T-helper 1 cell treated with Interleukin-12 subunit alpha and Interleukin-12 subunit beta and Interleukin-4 antibody, amounts not matched to agents 30 μg/mL and 1 μg/mL, for 36 hours (primary cell): Measurements from ENCODE around the gene BBLN.
A peak's percentile ranks its signal among the peaks of the same experiment; 100 is the strongest.
"Not testable (repeated sequence)": the region's sequence is repeated elsewhere in the genome, so short reads cannot be mapped to it uniquely, and the experiment has no call there.

ENCODE experiments used
- H3K27ac Mint-ChIP-seq: one replicate; pipeline ENCODE4 v1.8.0; 2021; ENCODE audit warnings: mild to moderate bottlenecking, mixed read lengths
- H3K27me3 Mint-ChIP-seq: one replicate; pipeline ENCODE4 v1.8.0; 2021; ENCODE audit warnings: low read depth, mixed read lengths
- H3K36me3 Mint-ChIP-seq: one replicate; pipeline ENCODE4 v1.8.0; 2021; ENCODE audit warnings: low read depth, mixed read lengths
- H3K4me1 Mint-ChIP-seq: one replicate; pipeline ENCODE4 v1.8.0; 2021; ENCODE audit warnings: low read depth, mixed read lengths
- H3K4me3 Mint-ChIP-seq: one replicate; pipeline ENCODE4 v1.8.0; 2021; ENCODE audit warnings: mild to moderate bottlenecking, moderate library complexity, mixed read lengths
- H3K9me3 Mint-ChIP-seq: one replicate; pipeline ENCODE4 v1.8.0; 2021; ENCODE audit warnings: mixed read lengths

The BBLN gene

DNA sequence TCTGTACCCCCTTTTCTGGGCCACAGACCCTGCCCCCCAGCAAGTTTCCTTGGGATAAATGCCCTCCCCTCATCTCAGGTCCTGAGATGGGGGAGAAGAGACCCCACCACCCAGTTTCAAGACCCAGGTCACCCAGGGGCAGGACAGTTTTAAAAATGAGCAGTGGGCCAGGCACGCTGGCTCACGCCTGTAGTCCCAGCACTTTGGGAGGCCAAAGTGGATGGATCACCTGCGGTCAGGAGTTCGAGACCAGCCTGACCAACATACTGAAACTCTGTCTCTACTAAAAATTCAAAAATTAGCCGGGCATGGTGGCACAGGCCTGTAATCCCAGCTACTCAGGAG lies 38.6 kb upstream of the BBLN start:
- Mint-ChIP-seq H3K9me3 (no peaks in the 10 kb centered on the region), H3K36me3 (peaks cover 3% of the 10 kb centered on the region), H3K27ac (no peak overlapping the region), H3K4me3 (no peak overlapping the region), H3K27me3 (no peaks in the 10 kb centered on the region), H3K4me1 (peaks cover 21% of the 10 kb centered on the region)

DNA sequence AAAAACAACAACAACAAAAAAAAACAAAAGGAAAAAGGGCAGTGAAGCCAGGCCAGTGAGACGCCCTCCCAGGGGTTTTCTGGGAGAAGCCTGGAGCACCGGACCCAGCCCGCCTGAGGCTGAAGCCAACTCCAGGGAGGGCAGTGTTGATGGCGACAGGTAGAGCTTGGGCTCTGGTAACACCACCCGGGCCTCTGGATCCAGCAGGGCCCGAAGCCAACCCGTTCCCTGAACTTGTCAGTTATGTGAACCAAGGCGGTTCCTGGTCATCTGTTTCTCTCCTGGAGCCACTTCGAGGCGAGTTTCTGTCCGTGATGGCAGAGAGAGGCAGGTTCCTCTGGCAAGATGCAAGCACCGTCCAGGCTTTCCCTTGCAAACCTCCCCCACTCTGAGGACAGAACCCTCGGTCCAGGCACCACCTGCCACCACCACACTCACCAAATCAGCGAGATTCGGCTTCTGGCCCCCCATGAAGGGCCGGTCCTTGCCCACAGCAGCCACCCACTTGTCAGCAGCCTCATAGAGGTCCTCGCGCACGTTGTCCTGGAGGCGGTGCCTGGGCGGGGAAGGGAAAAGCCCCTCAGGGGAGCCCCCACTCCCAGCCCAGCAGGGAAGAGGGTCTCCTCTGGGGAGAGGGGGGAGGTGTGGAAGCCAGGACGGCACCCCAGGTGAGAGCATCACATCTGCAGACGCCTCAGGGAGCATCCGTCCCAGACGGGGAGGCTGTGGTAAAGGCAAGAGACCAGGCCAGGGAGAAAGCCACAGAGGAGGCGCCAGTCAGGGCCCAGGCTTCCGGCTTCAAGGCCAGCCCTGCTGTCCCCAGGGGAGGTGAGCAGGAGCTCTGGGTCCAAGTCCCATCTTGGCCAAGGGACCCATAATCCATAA lies 37.9 kb upstream of the BBLN start:
- H3K4me3 Mint-ChIP-seq, result no peak overlapping the region
- peaks cover 23% of the 10 kb centered on the region for H3K4me1 Mint-ChIP-seq
- H3K9me3 Mint-ChIP-seq, result no peaks in the 10 kb centered on the region
- H3K27ac Mint-ChIP-seq, result no peak overlapping the region
- no peaks in the 10 kb centered on the region for H3K27me3 Mint-ChIP-seq
- H3K36me3 Mint-ChIP-seq, result peaks cover 3% of the 10 kb centered on the region

- Mint-ChIP-seq H3K27me3 (no peaks in the 10 kb centered on the region), H3K4me3 (no peak overlapping the region), H3K4me1 (peaks cover 19% of the 10 kb centered on the region), H3K36me3 (no peaks in the 10 kb centered on the region), H3K9me3 (no peaks in the 10 kb centered on the region), H3K27ac (no peak overlapping the region)
Observed at GRCh38 chr9:128122809-128123175, 37.3 kb upstream of the BBLN start.

DNA sequence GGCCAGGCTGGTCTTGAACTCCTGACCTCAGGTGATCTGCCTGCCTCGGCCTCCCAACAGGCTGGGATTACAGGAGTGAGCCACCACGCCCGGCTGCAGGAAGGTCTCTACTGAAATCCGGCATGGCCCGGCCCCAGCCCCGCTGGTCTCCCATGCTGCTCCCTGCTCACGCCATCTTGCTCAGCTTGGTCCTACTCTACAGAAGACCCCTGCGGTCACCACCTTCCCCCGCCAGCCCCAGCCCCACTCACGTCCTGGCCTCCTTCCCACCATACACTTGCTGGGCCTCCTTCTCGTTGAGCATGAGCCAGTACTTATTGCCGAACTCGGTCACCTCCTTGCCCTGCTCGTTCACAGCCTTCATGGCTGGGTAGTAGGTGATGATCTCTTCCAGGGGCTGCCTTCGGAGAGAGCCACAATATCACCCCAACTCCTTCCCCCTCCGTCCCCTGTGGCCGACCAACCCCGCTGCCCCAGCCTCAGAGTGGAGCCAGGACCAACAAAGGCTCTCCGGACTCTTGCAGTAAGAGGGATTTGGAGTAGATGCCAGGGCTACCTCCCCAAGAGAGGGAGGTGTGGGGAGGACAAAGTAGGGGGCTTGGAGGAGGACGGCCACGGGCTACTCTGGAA lies 36.5 kb upstream of the BBLN start:
- H3K27ac Mint-ChIP-seq, result no peak overlapping the region
- peaks cover 19% of the 10 kb centered on the region for H3K4me1 Mint-ChIP-seq
- H3K36me3 Mint-ChIP-seq, result no peaks in the 10 kb centered on the region
- no peaks in the 10 kb centered on the region for H3K9me3 Mint-ChIP-seq
- no peaks in the 10 kb centered on the region for H3K27me3 Mint-ChIP-seq
- no peak overlapping the region for H3K4me3 Mint-ChIP-seq

DNA sequence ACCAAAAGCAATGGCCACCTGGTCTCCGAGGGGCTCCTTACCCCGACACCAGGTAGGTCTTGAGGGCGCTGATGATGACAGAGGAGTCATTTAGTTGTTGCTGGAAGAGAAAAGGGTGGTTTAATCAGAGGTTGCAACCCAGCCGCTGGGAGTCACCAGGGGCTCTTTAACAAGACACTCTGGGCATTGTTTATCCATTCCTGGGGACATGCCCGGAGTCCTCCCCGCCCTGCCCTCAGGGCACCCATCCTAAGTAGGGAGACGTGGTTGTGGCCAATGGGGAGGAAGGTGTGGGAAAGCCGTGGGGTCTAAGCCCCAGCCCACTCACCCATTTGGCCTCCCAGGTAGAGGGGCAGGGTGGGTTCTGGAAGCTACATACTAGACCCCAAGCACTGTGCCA lies 35.6 kb upstream of the BBLN start:
- H3K27ac Mint-ChIP-seq, result no peak overlapping the region
- no peak overlapping the region for H3K4me3 Mint-ChIP-seq
- H3K9me3 Mint-ChIP-seq, result no peaks in the 10 kb centered on the region
- H3K36me3 Mint-ChIP-seq, result no peaks in the 10 kb centered on the region
- peaks cover 25% of the 10 kb centered on the region for H3K4me1 Mint-ChIP-seq
- no peaks in the 10 kb centered on the region for H3K27me3 Mint-ChIP-seq

GRCh38 chr9:128124873-128125579 lies 35.0 kb upstream of the BBLN start:
- Mint-ChIP-seq H3K4me3 (peak overlapping the region; percentile 31), H3K27me3 (no peaks in the 10 kb centered on the region), H3K4me1 (peaks cover 26% of the 10 kb centered on the region), H3K36me3 (no peaks in the 10 kb centered on the region), H3K27ac (peak overlapping the region; percentile 49), H3K9me3 (no peaks in the 10 kb centered on the region)

DNA sequence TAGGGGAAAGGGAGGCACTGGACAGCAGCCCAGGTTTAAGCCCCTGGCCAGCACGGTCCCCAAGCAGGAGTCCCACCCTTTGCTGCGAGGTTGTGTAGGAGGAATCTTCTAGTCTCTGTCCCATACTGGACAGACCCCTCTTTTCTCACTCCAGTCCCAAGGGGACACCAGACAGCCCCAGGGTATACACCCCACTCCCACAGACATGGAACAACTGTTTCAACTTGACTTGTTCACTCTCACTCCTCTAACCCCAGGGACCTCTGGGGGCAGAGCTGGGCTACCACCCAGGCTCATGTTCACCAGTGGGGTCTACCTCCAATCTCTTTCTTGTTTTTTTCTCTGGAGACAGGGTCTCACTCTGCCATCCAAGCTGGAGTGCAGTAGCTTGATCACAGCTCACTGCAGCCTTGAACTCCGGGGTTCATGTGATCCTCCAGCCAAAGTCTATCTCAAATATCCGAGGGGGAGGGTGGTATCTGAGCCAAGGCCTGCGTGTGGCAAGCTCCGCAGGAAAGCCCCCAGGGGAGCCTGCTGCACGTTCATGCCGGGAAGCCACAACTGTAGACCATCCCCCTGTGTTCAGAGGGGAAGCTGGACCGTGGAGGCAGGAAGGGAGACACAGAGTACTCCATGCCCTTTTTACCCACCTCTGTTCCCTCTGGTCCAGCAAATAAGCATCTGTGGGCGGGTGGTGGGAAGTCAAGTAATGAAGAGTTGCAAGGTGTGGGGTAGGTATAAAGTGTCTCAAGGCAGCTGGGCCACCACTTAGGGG lies 34.3 kb upstream of the BBLN start:
- no peaks in the 10 kb centered on the region for H3K9me3 Mint-ChIP-seq
- H3K4me3 Mint-ChIP-seq, result peak overlapping the region; percentile 78
- no peaks in the 10 kb centered on the region for H3K36me3 Mint-ChIP-seq
- no peaks in the 10 kb centered on the region for H3K27me3 Mint-ChIP-seq
- H3K4me1 Mint-ChIP-seq, result peaks cover 27% of the 10 kb centered on the region
- H3K27ac Mint-ChIP-seq, result no peak overlapping the region

GRCh38 chr9:128127568-128127989 lies 32.5 kb upstream of the BBLN start, which contains the start of gene PTGES2:
TSS of gene PTGES2 (minus strand) at chr9:128127729. CDS start at chr9:128127717, 12 bp downstream.
- Mint-ChIP-seq H3K4me1 (peaks cover 27% of the 10 kb centered on the region), H3K27me3 (peaks cover 1% of the 10 kb centered on the region), H3K9me3 (no peaks in the 10 kb centered on the region)

DNA sequence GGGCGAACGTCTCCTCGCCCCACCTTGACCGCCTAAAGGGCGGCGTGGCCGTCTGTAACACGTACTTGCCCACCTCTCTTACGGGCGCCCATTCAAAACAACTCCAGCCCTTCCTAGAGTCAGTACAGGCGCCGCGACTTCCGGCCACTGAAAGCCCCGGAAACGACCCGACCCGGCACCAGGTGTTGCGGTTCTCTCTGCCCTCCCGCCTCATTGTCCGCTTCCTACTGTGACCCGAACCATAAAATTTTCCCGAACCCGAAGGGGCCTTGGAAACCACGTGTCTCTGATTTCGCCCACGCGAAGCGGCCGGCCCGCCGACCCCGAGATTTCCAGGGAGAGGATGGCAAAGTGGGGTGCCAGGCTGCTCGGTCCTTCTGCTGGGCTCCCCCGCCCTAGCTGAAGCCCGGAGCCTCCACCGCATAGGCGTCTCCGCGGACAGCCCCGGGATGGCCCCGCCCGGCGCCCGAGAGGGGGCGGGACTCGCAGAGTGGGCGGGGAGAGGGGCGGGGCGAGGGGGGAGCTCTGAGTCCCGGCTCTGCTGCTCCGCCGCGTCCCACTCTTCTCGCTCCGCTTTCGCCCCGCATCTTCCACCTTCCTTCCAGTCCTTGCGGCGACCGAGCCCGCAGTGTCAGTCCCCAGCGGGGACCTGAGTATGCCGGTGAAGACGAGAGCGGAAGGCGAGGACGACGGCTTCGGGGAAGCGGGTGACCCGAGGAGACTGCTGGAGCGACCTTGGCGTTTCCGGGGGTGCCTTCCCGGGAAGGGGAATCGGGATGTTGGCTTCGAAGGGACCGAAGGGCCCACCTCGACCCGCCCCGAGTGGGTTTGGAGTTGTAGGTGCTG lies 31.9 kb upstream of the BBLN start:
- peak overlapping the region; percentile 89 for H3K4me3 Mint-ChIP-seq
- H3K9me3 Mint-ChIP-seq, result no peaks in the 10 kb centered on the region
- H3K4me1 Mint-ChIP-seq, result peaks cover 33% of the 10 kb centered on the region
- H3K36me3 Mint-ChIP-seq, result no peaks in the 10 kb centered on the region
- peaks cover 8% of the 10 kb centered on the region for H3K27me3 Mint-ChIP-seq
- H3K27ac Mint-ChIP-seq, result peak overlapping the region; percentile 95

More at GRCh38 chr9:128127568-128127989, 32.5 kb upstream of the BBLN start, which contains the start of gene PTGES2:
- Mint-ChIP-seq H3K4me3 (peak within 1 kb of the TSS; percentile 89), H3K27ac (peak within 1 kb of the TSS; percentile 95), H3K36me3 (no peaks in the 10 kb centered on the region)

DNA sequence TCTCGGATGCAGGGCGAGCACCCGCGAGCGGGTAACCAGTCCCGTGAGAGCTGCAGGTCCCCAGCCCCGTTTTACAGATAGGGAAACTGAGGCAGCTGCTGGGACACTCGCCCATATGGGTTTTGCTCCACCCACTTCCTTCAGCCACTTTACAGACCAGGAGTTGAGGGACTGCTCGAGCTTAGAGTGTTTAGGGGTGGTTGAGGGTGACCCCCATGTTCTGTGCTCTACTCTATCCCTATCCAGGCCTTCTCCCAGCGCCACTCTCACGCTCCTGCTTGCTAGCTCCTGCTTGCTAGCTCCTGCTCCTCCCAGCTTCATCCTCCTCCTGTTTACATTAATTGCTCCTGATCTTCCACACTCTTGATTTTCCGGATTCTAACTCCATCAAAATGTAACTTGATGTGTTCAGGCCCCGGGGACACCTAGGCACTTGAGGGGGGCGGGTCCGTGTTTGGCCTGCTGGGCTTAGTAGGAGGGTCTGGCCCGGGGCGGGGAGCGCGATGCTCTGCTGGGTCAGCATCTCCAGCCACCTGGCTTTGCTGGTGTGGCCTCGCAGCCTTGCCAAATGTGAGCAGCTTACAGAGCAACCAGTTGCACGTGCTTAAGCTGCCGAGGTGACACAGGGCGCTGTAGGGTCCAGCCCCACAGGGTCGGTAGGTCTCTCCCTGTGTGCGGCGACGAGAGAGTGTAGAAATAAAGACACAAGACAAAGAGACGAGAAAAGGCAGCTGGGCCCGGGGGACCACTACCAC lies 31.1 kb upstream of the BBLN start:
- Mint-ChIP-seq H3K4me1 (peaks cover 34% of the 10 kb centered on the region), H3K4me3 (peak overlapping the region; percentile 89), H3K27me3 (peaks cover 16% of the 10 kb centered on the region), H3K9me3 (no peaks in the 10 kb centered on the region), H3K36me3 (no peaks in the 10 kb centered on the region), H3K27ac (peak overlapping the region; percentile 95)

GRCh38 chr9:128129976-128130590 lies 30.0 kb upstream of the BBLN start:
- Mint-ChIP-seq H3K4me3 (peak overlapping the region; percentile 42), H3K27me3 (peaks cover 26% of the 10 kb centered on the region), H3K4me1 (peaks cover 30% of the 10 kb centered on the region), H3K27ac (peak overlapping the region; percentile 62)
- H3K9me3 Mint-ChIP-seq, H3K36me3 Mint-ChIP-seq: not testable (repeated sequence)

DNA sequence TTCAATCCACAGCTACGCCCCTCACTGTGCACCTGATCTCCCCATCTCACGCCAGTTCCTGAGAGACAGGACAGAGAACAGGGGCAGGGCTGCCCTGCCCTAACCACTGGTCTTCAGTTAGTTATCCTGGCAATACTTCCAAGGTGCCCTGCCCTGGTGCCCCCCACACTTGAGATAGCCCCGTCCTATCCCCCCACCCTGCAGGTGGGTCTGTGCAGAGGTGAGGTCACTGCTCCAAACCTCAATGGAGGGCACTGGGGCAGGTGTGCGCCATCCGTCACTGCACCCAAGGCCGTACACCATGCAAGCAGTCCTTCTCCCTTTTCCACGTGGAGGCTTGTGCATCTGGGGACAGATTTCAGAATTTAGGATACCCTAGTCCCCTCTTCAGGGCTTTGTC lies 29.4 kb upstream of the BBLN start:
- H3K4me3 Mint-ChIP-seq, H3K27ac Mint-ChIP-seq, H3K9me3 Mint-ChIP-seq, H3K36me3 Mint-ChIP-seq: not testable (repeated sequence)
- Mint-ChIP-seq H3K27me3 (peaks cover 31% of the 10 kb centered on the region), H3K4me1 (peaks cover 25% of the 10 kb centered on the region)

GRCh38 chr9:128131346-128131745 lies 28.7 kb upstream of the BBLN start:
- H3K9me3 Mint-ChIP-seq, H3K36me3 Mint-ChIP-seq, H3K27ac Mint-ChIP-seq, H3K4me3 Mint-ChIP-seq: not testable (repeated sequence)
- peaks cover 22% of the 10 kb centered on the region for H3K4me1 Mint-ChIP-seq
- H3K27me3 Mint-ChIP-seq, result peaks cover 35% of the 10 kb centered on the region
